GM19351 (cell line): ENCODE results near the gene SIDT2.

Experiments used
- ATAC-seq: cut with Tn5 transposase; IDR thresholded peaks from one replicate; pipeline ENCODE4 v1.9.1; 2021; ENCODE audit warnings: mild to moderate bottlenecking, moderate library complexity; ENCODE audit not compliant: unreplicated experiment

Gene SIDT2

DNA sequence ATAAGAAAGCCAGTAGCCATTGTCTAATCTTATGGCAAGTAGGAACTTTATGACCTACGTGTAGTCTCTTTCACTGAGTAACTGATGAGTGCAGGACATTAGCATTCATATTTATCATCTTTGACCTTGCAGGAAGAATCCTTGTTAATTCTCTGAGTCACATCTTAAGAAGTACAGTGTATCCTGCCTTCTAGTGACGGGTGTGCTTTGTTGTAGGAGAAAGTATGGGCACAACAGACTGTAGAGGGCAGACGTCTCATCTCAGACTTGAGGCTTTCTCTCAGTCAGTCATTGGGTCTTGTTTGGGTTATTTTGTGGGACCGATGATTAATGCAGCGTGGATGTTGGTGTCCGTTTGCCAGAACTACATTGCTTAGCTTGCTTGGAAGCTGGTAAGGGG is 60.8 kb downstream of the SIDT2 start:
- no peak for ATAC-seq
